Measurements from ENCODE around the gene FAM117B. TPM values are rescaled to one million over a fixed set of nuclear protein-coding genes. Genes with fewer than 3 reads are reported as not detected.

Gene FAM117B
- total RNA-seq, 1 donor from 2014 or later, result 7.2 TPM

DNA sequence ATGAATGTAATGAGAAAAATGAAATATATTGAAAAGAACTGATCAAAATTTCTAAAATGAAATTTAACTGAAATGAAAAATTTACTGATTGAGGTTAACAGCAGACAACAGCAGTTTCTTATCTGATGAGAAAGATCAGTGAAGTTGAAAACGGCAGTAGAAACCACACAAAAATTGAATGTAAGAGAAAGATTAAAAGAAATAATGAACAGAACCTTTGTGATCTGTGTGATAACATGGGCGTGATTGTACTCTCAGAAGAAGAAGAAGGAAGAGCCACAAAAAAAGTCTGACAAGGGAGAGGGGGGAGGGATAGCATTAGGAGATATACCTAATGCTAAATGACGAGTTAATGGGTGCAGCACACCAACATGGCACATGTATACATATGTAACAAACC, 45.2 kb downstream of the FAM117B start:
- Histone ChIP-seq H3K9ac (ENCODE audit: low read length) (no peak overlapping the region), H3K4me3 (ENCODE audit: insufficient read depth, low read depth, low read length) (no peak overlapping the region), H3K4me1 (ENCODE audit: insufficient read depth, low read length) (no peaks in the 10 kb centered on the region), H3K27ac (ENCODE audit: low read depth, low read length) (no peak overlapping the region), H2AFZ (ENCODE audit: low read depth, low read length) (no peak overlapping the region), H3K9me3 (ENCODE audit: insufficient read depth, low read depth, low read length) (peaks cover 4% of the 10 kb centered on the region), H3K27me3 (ENCODE audit: insufficient read depth, low read length) (no peaks in the 10 kb centered on the region), H3K4me2 (ENCODE audit: low read length) (no peak overlapping the region), H4K20me1 (ENCODE audit: insufficient read depth, low read length) (no peaks in the 10 kb centered on the region), H3K79me2 (ENCODE audit: insufficient read depth, low read length) (no peaks in the 10 kb centered on the region), H3K36me3 (ENCODE audit: insufficient read depth, low read length) (no peaks in the 10 kb centered on the region)
- DNase-seq (ENCODE audit: low read depth) (no peak), FAIRE-seq (no peak)
- Mint-ChIP-seq H3K27ac (ENCODE audit: unreplicated experiment) (no peak overlapping the region), H3K27me3 (ENCODE audit: low read depth, unreplicated experiment) (no peaks in the 10 kb centered on the region), H3K36me3 (ENCODE audit: low read depth, unreplicated experiment) (no peaks in the 10 kb centered on the region), H3K4me1 (ENCODE audit: low read depth, unreplicated experiment) (no peaks in the 10 kb centered on the region), H3K9me3 (ENCODE audit: unreplicated experiment) (peaks cover 2% of the 10 kb centered on the region), H3K4me3 (ENCODE audit: unreplicated experiment) (no peak overlapping the region)
- TF ChIP-seq, protein P1, sequence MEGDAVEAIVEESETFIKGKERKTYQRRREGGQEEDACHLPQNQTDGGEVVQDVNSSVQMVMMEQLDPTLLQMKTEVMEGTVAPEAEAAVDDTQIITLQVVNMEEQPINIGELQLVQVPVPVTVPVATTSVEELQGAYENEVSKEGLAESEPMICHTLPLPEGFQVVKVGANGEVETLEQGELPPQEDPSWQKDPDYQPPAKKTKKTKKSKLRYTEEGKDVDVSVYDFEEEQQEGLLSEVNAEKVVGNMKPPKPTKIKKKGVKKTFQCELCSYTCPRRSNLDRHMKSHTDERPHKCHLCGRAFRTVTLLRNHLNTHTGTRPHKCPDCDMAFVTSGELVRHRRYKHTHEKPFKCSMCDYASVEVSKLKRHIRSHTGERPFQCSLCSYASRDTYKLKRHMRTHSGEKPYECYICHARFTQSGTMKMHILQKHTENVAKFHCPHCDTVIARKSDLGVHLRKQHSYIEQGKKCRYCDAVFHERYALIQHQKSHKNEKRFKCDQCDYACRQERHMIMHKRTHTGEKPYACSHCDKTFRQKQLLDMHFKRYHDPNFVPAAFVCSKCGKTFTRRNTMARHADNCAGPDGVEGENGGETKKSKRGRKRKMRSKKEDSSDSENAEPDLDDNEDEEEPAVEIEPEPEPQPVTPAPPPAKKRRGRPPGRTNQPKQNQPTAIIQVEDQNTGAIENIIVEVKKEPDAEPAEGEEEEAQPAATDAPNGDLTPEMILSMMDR (IDR thresholded peaks at IDR 0.05; ENCODE audit: insufficient read depth, low read depth, low read length), result no peak
- no peak for TF ChIP-seq EZH2 (IDR thresholded peaks at IDR 0.05; ENCODE audit: insufficient read depth, low read length)

DNA sequence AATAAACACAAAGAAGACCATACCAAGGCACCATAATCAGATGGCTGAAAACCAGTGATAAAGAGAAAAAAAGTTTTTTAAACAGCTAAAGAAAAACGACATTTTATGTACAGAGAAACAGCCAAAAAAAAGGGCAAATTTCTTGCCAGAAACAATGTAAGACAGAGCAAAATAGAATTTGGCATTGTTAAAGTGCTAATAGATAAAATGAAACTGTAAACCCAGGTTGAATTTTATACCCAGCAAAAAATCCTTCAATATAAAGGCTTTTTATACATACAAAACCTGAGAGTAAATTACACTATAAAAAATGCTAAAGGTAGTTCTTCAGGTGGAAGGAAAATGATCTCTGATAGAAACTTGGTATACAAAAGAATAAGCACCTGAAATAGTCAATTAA, 45.7 kb downstream of the FAM117B start:
- no peak overlapping the region for H3K4me2 ChIP-seq (ENCODE audit: low read length)
- no peaks in the 10 kb centered on the region for H3K27me3 Mint-ChIP-seq (ENCODE audit: low read depth, unreplicated experiment)
- peaks cover 2% of the 10 kb centered on the region for H3K9me3 Mint-ChIP-seq (ENCODE audit: unreplicated experiment)
- DNase-seq (ENCODE audit: low read depth) (no peak), FAIRE-seq (no peak)
- H3K27ac Mint-ChIP-seq (ENCODE audit: unreplicated experiment), result no peak overlapping the region
- TF ChIP-seq, protein P1 (IDR thresholded peaks at IDR 0.05; ENCODE audit: insufficient read depth, low read depth, low read length), result no peak
- no peak for TF ChIP-seq EZH2 (IDR thresholded peaks at IDR 0.05; ENCODE audit: insufficient read depth, low read length)
- H3K4me1 ChIP-seq (ENCODE audit: insufficient read depth, low read length), result no peaks in the 10 kb centered on the region
- H2AFZ ChIP-seq (ENCODE audit: low read depth, low read length), result no peak overlapping the region
- H3K27me3 ChIP-seq (ENCODE audit: insufficient read depth, low read length), result no peaks in the 10 kb centered on the region
- H3K79me2 ChIP-seq (ENCODE audit: insufficient read depth, low read length), result no peaks in the 10 kb centered on the region
- no peaks in the 10 kb centered on the region for H3K4me1 Mint-ChIP-seq (ENCODE audit: low read depth, unreplicated experiment)
- H3K9me3 ChIP-seq (ENCODE audit: insufficient read depth, low read depth, low read length), result peaks cover 4% of the 10 kb centered on the region
- no peak overlapping the region for H3K27ac ChIP-seq (ENCODE audit: low read depth, low read length)
- H3K4me3 ChIP-seq (ENCODE audit: insufficient read depth, low read depth, low read length), result no peak overlapping the region
- H3K4me3 Mint-ChIP-seq (ENCODE audit: unreplicated experiment), result no peak overlapping the region
- no peaks in the 10 kb centered on the region for H3K36me3 Mint-ChIP-seq (ENCODE audit: low read depth, unreplicated experiment)
- no peaks in the 10 kb centered on the region for H4K20me1 ChIP-seq (ENCODE audit: insufficient read depth, low read length)
- H3K36me3 ChIP-seq (ENCODE audit: insufficient read depth, low read length), result no peaks in the 10 kb centered on the region
- no peak overlapping the region for H3K9ac ChIP-seq (ENCODE audit: low read length)

DNA sequence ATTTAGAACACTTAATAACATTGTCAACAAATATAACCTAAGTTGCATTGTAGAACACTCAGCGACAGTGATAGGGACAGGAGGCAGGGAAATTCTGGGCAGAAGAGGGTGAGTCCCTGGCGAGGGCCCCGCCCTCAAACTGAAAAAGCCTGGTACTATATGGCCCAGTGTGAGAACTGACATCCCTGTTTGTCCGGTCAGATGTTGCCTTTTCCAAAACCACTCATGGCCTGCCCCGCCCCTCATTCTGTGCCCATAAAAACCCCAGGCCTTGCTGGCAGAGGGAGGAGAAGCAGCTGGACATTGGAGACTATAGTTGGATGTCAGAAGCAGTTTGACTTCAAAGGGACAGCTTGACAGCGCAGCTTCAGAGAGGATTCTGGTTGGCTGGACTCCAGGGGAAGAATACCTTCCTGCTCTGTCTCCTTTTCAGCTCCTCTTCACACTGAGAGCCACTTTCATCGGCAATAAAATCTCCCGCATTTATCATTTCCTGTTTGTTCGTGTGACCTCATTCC, 47.0 kb downstream of the FAM117B start:
- H3K36me3 Mint-ChIP-seq (ENCODE audit: low read depth, unreplicated experiment), result no peaks in the 10 kb centered on the region
- no peak for FAIRE-seq
- Histone ChIP-seq H3K9me3 (ENCODE audit: insufficient read depth, low read depth, low read length) (peaks cover 4% of the 10 kb centered on the region), H3K36me3 (ENCODE audit: insufficient read depth, low read length) (no peaks in the 10 kb centered on the region), H3K27me3 (ENCODE audit: insufficient read depth, low read length) (no peaks in the 10 kb centered on the region), H3K4me3 (ENCODE audit: insufficient read depth, low read depth, low read length) (no peak overlapping the region), H3K9ac (ENCODE audit: low read length) (no peak overlapping the region), H4K20me1 (ENCODE audit: insufficient read depth, low read length) (no peaks in the 10 kb centered on the region), H2AFZ (ENCODE audit: low read depth, low read length) (no peak overlapping the region), H3K27ac (ENCODE audit: low read depth, low read length) (no peak overlapping the region), H3K79me2 (ENCODE audit: insufficient read depth, low read length) (no peaks in the 10 kb centered on the region), H3K4me1 (ENCODE audit: insufficient read depth, low read length) (no peaks in the 10 kb centered on the region), H3K4me2 (ENCODE audit: low read length) (no peak overlapping the region)
- H3K9me3 Mint-ChIP-seq (ENCODE audit: unreplicated experiment), result peaks cover 2% of the 10 kb centered on the region
- no peak for TF ChIP-seq EZH2 (IDR thresholded peaks at IDR 0.05; ENCODE audit: insufficient read depth, low read length)
- TF ChIP-seq, protein P1 (IDR thresholded peaks at IDR 0.05; ENCODE audit: insufficient read depth, low read depth, low read length), result no peak
- DNase-seq (ENCODE audit: low read depth), result no peak
- no peaks in the 10 kb centered on the region for H3K27me3 Mint-ChIP-seq (ENCODE audit: low read depth, unreplicated experiment)
- H3K27ac Mint-ChIP-seq (ENCODE audit: unreplicated experiment), result no peak overlapping the region
- no peak overlapping the region for H3K4me3 Mint-ChIP-seq (ENCODE audit: unreplicated experiment)
- H3K4me1 Mint-ChIP-seq (ENCODE audit: low read depth, unreplicated experiment), result no peaks in the 10 kb centered on the region
